HG02943 (cell line): ENCODE data around the gene FZD1.

Source experiments
- ATAC-seq: cut with Tn5 transposase; IDR thresholded peaks from one replicate; pipeline ENCODE4 v1.9.1; 2021; ENCODE audit warnings: mild to moderate bottlenecking, low read depth, moderate library complexity; ENCODE audit not compliant: unreplicated experiment

FZD1 gene

DNA sequence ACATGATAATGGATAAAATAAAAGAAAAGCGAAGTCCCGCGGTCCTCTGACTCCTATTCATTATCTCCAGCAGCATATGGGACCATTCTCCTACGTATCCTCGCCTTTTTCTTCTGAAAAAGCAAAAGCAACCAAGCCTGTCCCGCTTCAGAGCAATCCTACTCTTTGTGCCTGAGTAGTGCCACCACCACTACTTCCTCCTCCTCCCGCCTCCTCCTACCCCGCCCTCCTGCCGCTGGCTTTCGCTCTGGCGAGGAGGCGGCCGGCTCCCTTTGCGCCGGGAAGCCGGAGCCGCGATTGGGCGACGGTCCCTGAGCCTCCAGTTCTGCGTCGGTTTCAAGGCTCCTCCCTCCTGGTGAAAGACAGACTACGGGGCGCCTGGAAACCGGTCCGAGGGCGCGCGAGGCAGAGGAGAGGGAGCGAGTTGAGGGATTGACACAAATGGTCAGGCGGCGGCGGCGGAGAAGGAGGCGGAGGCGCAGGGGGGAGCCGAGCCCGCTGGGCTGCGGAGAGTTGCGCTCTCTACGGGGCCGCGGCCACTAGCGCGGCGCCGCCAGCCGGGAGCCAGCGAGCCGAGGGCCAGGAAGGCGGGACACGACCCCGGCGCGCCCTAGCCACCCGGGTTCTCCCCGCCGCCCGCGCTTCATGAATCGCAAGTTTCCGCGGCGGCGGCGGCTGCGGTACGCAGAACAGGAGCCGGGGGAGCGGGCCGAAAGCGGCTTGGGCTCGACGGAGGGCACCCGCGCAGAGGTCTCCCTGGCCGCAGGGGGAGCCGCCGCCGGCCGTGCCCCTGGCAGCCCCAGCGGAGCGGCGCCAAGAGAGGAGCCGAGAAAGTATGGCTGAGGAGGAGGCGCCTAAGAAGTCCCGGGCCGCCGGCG, at the start of gene FZD1:
Gene FZD1 (plus strand): TSS at position 388 of the 878 bp plus-strand sequence. CDS start 448 bp downstream, at position 836.
- peak; percentile 86 for ATAC-seq

DNA sequence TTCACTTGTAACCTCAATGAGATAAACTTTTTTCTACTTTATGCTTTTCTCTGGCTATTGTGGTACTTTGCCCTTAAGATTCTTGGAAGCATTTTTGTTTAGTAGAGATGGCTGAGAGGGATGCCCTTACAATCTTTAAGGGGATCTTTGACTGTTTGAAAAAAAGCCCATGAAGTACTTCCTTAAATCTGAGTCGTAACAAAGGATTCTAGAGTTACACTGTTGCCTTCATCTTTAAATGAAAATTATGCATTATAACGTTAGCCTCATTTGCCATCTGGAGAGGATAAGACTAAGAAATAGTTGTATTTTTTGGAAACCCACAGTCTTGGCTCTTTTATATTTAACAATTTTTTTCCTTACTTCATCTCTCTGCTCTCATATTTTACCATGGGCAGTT, 37.8 kb upstream of the FZD1 start:
- no peak for ATAC-seq

DNA sequence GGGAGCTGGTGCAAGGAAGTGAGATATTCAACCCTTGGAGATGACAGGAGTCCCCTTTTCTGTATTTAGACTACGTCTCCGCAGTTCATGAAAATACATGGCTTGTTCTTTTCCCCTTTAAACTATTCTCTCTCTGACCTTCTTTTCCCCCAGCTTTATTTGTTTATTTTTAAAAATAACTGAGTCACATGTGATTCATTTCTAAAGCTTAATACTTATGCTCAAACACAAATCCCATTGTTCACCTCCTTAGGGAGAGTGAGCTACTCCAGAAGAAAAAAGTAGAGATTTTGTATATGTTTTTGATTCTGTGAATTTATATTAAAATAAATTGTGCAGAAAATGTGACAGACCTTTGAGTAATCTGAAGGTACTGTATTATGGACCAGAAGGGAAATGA, 35.9 kb upstream of the FZD1 start:
- ATAC-seq: no peak

DNA sequence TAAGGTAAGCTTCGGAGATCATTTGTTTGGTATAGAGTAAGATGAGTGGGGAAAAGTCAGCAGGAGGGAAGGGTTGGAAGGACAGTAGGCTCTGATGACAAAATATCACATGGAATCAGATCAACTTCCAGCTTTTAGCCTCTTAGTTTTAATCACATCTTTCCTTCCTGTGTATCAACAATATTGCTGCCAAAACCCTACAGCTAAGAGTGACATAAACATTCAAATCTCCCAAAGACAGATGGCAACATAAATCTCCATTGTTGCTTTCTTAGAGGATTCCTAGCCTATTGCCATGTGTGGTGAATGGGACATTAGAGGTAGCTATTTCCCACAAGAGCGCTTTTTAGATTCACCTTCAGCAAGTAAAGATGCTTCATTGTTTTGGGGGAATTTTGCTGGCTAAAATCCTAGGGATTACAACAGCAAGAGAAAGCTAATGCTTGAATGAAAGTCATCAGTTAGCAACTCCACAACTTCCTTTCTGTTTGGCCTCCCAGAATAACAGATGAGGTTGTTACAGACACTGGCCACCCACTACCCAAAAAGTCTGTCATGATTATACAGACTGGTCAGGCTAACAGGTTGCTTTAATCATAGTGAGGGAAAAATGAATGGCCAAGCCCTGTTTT, 35.2 kb upstream of the FZD1 start:
- no peak for ATAC-seq

DNA sequence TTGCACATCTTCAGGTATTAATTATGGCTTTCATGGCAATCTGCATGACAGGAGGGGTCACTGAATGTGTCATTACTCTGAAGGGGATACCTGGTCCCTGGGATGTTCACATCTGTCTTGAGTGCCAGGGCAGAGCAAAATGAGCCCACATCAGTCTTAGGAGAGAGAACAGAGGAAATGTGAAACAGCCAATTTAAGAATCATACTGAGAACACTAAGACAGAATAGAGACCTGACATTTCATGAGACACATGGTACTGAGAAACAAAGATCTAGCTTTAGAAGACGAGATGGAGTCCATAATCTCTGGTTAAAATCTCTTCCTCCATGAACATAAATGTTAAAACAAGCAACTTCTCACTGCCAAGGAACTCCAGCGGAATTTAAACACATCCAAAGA, 34.1 kb upstream of the FZD1 start:
- no peak for ATAC-seq

DNA sequence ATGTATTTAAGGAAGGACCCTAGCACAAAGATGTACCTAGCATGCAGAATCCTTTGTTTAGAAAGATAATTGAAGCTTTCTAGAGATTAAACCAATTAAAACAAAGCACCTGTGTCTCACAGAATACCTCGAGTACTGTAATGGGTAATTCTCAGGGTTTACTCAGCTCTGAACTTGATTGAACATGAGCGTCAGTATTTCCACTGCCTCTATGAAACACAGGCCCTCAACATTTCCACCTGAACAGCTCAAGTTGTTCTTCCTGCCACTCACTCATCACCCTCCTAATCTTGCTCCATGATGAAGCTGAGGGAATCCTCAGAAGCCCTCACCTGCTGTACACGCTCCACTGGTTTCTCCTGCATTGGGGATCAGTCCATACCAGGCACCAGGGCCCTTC, 33.7 kb upstream of the FZD1 start:
- ATAC-seq: no peak

DNA sequence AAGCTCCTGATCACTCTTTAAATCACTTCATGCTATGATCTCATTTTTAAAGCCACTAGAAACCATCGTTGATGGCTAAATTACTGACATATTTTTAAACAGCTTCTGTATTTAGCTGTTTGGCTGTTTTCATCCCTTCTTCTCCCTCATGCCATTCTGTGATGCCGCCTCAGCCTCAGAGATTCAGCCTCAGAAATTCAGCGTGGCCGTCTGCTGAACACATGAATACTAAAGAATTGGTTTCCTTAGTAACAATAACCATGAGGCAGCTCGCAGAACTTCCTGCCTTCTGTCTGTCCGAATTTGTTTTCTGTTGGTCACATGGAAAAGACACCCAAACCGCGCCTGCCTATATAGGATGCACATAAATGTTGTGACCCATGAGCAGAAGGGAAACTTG, 31.0 kb upstream of the FZD1 start:
- no peak for ATAC-seq

DNA sequence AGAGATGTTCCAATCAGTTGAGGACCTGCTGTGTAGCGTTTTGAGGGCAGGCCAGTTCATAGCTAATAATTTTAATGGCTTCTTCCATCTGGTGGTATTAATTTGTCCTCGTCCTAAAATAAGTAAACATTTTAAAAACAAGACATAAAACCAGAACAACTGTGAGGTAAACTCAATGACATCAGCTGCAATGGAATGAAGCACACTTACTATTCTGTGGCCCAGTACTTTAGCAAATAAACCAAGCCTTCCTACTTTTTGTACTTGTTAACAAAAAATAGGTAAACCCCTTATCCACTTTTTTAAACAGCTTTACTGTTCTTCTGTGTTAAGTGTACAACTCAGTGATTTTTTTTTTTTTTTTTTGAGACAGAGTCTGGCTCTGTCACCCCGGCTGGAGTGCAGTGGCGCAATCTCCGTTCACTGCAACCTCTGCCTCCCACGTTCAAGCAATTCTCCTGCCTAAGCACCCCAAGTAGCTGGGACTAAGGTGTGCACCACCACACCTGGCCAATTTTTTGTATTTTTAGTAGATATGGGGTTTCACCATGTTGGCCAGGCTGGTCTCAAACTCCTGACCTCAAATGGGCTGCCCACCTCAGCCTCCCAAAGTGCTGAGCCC, 28.9 kb upstream of the FZD1 start:
- no peak for ATAC-seq

DNA sequence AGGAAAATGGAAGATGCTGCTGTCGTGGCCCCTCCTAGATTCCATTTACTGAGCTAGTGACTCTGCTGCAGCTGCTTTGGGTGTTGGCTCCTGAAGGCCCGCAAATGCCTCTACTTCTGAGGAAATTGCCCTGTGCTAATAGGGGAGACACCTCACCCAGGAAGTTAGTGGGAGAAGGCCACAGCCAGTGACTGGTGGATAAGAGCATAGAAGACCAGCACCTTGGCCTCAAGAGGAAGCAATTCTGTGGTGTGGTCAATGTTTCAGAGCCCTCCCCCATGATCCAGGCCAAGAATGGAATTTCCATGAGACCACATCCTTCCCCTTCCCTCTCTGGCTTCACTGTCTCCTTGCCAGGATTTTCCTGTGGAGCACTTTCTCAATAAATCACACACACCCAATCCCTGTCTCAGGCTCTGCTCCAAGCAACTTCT, 25.0 kb upstream of the FZD1 start:
- ATAC-seq: no peak

DNA sequence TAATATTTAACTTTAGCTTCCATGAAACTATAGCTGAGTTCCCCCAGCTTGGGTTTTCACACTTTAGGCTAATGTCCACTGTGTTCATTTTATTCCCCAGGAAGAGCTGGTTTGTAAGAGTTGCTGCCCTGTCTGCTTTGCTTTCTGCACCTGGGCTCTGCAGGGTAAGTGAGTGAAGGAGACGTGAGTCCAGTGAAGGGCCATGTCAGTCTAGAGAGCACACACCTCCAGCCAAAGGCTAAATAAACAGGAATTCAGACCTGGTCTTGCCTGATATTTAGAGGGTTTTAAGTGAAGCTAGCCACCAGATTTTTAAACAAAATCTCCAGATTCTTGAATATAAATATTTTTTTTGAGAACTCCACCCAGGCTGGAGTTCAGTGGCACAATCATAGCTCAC, 24.5 kb upstream of the FZD1 start:
- ATAC-seq: no peak

DNA sequence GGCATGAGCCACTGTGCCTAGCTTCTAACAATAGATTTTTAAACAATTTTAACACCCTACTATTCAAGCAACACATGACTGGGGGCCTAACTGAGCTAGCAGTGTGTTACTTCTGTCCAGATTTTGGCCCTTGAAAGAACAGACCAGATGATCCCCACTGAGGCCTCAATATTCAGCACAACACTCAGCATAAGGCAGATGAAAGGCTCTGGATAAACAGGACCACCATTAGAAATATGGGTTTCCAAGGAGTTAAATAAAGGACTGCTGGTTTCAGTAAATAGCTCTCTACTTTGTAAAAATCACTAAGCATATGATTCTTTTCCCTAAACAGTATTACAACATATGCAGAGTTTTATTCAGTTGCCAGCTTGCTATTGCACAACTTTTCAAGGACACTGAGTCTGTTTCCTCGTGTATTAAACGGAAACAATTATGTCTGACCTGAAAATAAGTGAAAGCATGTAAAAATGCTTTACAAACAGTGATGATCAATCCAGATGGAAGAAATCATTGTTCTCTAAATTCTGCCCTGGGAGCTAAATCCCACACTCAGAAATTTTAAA, 23.8 kb upstream of the FZD1 start:
- no peak for ATAC-seq

DNA sequence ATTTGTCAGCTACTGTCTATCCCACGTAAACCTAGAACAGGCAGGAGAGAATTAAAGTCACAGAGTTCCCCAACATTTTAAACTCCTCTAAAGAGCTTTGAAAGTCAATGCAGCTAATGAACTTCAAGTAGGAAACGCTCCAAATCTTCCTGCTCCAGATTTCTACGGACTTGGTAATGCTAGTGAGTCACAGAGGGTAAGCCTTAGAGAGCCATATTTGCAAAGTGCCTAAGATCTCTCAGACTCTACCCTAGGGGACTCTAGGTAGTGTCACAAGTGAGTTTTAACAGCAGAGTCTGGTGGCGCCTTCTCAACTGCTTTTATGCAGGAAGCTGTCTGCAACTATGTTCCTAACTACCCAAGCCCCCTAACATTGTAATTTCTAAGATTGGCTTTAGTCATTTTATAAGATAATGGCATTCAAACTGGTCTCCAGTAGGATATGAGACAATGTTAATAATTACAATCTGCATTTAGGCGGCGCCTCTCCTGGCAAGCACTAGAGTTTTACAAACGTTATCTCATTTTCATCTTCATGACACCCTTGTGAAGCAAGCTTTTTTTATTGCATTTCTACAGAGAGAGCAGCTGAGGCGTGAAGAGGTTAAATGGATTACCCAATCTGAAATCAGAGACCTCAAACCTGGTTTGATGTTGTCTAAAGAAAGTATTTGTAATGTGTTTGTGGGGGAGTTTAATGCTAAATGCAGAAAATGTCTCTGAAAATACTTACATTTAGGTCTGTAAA, 22.0 kb upstream of the FZD1 start:
- ATAC-seq: no peak

DNA sequence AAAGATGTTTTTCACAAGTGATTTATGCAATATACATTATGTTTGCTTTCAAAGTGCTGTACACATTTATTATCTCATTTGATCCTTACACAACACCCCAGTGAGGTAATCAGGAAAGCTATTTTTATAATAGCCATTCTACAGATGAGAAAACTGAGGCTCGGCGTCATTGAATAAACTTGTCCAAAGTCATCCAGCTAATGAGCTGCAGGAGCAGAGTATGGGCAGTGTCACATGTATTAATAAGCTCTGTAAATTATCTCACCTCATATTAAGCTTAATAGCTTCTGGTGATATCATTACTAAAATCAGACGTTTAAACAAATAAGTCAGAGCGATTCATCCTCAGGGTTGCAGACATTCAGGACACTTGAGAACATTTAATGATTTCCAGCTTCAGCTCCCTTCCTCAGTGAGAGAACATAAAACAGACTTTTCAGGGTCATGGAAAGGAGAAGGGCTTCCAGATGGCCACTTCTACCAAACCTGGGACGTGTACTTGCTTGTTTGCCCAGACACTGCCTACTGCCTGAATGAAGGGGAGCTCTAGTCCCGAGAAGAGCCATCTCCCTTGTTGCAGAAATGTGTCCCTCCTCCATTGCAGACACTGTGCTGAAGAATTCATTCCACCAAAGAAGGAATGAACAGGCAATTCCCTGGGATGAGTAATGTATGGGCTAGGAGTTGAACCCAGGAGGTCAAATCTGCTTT, 20.5 kb upstream of the FZD1 start:
- no peak for ATAC-seq

DNA sequence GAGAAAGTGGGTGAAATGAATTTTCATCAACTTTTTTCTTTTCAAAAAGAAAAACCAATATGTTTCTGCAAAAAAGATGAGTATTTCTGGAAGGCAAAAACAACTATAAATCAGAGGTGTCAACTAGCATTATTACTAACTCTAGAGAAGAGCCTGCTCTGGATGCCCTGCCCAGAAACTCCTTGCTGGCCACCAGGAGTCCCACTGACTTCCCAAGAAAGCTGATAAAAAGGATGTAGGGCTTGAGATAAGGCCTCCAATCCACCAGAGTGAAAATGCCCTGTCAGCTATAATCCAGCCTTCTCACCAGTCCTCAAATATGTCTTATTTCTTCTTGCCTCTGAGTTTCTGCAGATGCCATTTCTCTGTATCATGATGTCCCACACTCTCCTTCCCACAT, 16.7 kb upstream of the FZD1 start:
- no peak for ATAC-seq

DNA sequence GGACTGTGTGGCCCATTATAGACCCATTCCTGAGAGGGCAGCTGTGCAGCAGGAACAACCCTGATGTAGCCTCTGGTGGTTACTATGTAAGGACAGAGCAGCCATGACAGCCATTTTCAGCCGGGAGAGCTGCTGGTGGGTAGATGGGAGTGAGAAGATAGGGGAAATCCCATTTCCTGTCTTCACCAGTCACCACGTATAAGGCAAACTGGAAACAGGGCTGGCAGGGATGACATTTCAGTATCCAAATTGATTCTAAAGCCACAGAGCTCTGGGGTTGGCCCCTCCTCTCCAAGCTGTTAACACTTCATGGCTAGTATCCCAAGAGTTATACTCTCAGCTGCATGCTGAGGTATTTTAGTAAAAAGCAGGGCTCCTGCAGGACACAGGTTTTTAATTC, 15.2 kb upstream of the FZD1 start:
- ATAC-seq: no peak

DNA sequence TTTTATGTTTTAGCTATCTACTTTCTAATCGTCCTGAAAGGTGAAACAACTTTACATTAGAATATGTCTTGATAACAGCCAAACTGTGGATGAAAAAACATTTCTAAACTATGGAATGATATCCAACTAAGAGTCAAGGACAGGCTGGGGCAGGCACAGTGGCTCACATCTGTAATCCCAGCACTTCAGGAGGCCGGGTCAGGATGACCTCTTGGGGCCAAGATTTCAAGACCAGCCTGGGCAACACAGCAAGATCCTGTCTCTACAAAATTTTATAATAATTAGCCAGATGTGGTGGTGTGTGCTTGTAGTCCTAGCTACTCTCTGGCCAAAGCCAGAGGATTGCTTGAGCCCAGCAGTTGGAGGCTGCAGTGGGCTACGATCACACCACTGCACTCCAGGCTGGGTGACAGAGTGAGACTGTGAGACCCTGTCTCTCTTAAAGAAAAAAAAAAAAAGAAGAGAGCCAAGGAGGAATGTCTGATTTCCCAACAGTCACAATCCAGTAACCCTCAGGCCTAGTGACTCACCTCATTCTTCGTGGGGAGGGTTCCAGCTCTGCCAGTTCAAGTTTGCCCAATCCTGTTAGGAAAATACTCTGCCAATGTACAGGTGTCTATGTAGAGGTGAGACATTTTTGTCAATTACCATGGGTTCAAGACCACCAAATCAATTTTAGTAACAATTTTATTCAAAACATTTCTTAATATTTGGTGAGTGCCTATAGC, 14.6 kb upstream of the FZD1 start:
- no peak for ATAC-seq

DNA sequence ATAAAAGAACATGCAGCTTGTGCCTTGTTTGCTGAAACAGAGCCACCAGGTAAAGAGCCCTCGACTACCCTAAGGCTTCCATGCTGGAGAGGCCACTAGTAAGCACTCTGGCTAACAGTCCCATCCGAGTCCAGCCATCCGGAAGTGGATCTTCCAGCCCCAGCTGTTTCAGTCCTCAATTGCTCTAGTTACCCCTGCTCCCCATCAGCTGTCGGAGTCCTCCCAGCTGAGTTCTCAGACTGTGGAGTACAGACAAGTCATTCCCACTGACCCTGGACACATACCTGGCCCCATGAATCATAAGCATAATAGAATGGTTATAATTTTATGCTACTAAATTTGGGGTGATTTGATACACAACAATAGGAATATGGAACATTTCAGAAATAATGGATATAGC, 13.5 kb upstream of the FZD1 start:
- ATAC-seq: no peak

DNA sequence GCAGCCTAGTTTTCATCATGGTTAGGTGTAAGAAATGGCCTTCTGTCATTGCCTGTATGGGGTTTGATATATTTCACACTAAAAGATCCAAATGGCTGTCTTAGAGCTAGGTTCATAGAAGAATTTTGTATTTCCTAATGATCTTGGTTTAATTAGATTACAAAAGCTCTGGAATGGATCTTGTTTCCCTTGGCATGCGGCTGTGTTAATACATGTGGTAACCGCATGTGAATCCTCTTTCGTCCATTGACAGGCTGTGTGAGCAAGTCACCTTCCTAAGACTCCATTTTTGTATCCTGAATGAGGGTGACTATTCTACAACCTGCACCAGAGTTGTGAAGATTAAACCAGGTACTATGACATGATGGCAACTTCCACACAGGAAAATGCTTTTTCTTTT, 12.4 kb upstream of the FZD1 start:
- ATAC-seq: no peak

DNA sequence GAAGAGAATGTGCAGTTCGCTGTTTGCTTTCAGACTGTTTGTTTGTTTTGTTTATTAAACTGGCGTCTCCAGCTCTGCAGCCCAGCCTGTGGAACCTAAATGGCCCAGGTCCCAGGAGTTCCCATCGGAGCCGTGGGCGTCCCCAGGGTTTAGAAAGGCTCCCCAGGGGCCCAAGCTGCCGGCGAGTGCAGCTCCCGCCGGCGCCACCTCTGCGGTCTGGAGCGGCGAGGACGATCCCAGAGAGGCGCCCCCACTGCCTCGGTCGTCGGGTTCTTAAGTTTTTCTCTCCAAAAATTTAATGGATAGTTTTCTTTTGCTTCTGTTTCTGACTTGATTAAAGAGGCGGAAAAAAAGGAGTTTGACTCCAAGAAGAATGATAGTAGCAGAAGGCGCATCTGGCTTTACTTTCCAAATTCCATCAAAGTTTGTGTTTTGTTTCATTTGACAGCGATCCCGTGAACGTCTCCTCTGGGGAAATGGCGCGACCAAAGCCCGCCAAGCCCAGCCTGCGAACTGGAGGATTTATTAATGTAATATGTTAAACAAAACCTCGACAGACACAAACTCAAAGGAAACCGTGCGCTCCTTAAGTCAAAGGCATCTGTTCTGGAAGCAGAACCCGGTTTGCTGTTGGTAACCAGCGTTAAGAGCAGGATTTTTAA, 718 bp upstream of the FZD1 start:
- no peak for ATAC-seq
